AG09319 (cell line): ENCODE data around the gene ZNF146.

Experiments
- DNase-seq: peaks from one replicate; pipeline ENCODE4 v3.0.0-alpha.2; 2010; ENCODE audit warnings: low read depth; ENCODE audit errors: extremely low read depth
- TF ChIP-seq, protein P1 (sequence below): IDR thresholded peaks from 2 replicates; pipeline ENCODE4 v1.5.1; 2011; ENCODE audit warnings: low read depth, mild to moderate bottlenecking, inconsistent platforms, low read length, moderate library complexity

The ZNF146 gene

GRCh38 chr19:36256064-36256463, 41.2 kb downstream of the ZNF146 start:
- no peak for DNase-seq
- TF ChIP-seq, protein P1, sequence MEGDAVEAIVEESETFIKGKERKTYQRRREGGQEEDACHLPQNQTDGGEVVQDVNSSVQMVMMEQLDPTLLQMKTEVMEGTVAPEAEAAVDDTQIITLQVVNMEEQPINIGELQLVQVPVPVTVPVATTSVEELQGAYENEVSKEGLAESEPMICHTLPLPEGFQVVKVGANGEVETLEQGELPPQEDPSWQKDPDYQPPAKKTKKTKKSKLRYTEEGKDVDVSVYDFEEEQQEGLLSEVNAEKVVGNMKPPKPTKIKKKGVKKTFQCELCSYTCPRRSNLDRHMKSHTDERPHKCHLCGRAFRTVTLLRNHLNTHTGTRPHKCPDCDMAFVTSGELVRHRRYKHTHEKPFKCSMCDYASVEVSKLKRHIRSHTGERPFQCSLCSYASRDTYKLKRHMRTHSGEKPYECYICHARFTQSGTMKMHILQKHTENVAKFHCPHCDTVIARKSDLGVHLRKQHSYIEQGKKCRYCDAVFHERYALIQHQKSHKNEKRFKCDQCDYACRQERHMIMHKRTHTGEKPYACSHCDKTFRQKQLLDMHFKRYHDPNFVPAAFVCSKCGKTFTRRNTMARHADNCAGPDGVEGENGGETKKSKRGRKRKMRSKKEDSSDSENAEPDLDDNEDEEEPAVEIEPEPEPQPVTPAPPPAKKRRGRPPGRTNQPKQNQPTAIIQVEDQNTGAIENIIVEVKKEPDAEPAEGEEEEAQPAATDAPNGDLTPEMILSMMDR = no peak

GRCh38 chr19:36256853-36257519, 42.1 kb downstream of the ZNF146 start:
- DNase-seq = no peak
- TF ChIP-seq, protein P1 = no peak

GRCh38 chr19:36257520-36257876, 42.6 kb downstream of the ZNF146 start:
- TF ChIP-seq, protein P1 = no peak

DNA sequence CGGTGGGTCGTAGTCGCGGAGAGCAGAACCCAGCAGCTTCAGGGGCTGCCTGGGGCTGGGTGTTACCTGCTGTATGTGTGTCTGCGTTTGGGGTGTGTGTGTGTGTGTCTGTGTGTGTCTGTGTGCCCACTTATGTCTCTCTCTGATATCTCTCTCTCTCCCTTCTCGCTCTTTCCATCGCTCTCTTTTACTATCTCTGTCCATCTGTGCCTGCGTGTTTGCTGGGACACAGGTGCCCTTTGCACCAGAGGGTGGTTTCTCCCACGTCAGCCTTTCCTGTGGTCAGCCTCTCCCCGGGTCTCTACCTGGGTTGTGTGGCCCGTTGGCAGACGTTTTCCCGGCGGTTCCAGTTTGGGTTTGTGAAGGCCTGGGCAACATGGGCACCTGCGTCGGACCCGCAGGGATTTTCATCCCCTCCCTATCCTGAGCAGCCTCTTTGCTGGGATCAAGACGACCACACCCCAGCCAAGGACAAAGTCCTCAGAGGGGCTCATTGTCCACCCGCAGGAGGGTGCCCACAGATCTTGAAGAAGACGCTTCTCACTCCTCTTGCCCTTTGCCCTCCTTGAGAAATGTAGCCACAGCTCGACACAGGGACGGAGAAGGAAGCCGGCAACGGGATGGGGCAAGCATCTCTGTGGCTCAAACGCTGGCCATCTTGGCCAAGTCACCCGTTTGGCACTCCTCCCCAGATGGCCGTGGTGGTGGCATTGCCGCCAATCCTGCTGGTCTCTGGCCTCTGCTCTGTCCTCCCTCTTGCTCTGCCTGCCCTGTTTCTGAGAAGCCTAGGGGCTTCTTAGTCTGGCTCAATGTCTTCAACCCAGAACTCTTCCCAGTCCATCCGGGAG, 43.3 kb downstream of the ZNF146 start:
- no peak for DNase-seq
- TF ChIP-seq, protein P1 = no peak

More at GRCh38 chr19:36257520-36257876, 42.6 kb downstream of the ZNF146 start:
- DNase-seq = no peak

GRCh38 chr19:36259211-36259610, 44.3 kb downstream of the ZNF146 start:
- TF ChIP-seq, protein P1 = no peak

DNA sequence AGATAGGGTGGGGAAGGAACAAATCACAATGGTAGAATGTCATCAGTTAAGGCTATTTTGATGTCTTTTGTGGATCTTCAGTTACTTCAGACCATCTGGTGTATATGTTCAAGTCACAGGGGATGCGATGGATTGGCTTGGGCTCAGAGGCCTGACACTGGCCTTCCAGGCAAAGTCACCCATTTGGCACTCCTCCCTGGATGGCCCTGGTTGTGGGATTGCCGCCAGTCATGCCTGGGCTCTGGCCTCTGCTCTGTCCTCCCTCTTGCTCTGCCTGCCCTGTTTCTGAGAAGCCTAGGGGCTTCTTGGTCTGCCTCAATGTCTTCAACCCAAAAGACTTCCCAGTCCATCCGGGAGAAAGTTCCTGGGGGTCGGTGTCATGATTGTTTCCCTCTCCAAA, 50.2 kb downstream of the ZNF146 start:
- no peak for DNase-seq
- TF ChIP-seq, protein P1 = no peak

More at GRCh38 chr19:36259211-36259610, 44.3 kb downstream of the ZNF146 start:
- DNase-seq = no peak

- TF ChIP-seq, protein P1 = no peak
- no peak for DNase-seq
Observed at GRCh38 chr19:36265856-36266374, 51.0 kb downstream of the ZNF146 start.
